HepG2 (cell line): ENCODE results near the gene WNT3.

Experiments
- BRD4 ChIP-seq: sonication (generic); formaldehyde crosslinking; IDR thresholded peaks from 2 replicates; pipeline ENCODE4 v1.4.0; 2020; ENCODE audit warnings: missing genetic modification reagents
- JUNB ChIP-seq: sonication (generic); formaldehyde crosslinking; IDR thresholded peaks from 2 replicates; pipeline ENCODE4 v1.8.0; 2022; ENCODE audit warnings: missing genetic modification reagents, mild to moderate bottlenecking, borderline replicate concordance
- KDM1A ChIP-seq: IDR thresholded peaks from 2 replicates; pipeline ENCODE4 v1.6.1; 2016; ENCODE audit warnings: missing compliant biosample characterization
- POLR2A ChIP-seq, 2 experiments: IDR thresholded peaks; 2 replicates each; pipeline ENCODE4 v1.6.1; 2011; ENCODE audit warnings: low read depth in 2 of 2, low read length in 2 of 2, mild to moderate bottlenecking in 1 of 2, moderate library complexity in 1 of 2; ENCODE audit not compliant: insufficient read depth in 1 of 2
- RFX5 ChIP-seq: IDR thresholded peaks from 2 replicates; pipeline ENCODE4 v1.6.1; 2011; ENCODE audit warnings: low read depth, low read length, improper control_type of control experiment
- SUZ12 ChIP-seq: fragments of 150-350 bp; IDR thresholded peaks from 2 replicates; pipeline ENCODE4 v1.6.1; 2014; ENCODE audit warnings: low read depth, low read length
- TBL1XR1 ChIP-seq: fragments of 150-350 bp; IDR thresholded peaks from 2 replicates; pipeline ENCODE4 v1.6.1; 2014; ENCODE audit warnings: borderline replicate concordance, low read length; ENCODE audit not compliant: partially characterized antibody
- TCF12 ChIP-seq, 2 experiments: fragments of 450-650 bp in 1 of 2; sonication (generic) in 1 of 2; formaldehyde crosslinking in 1 of 2; IDR thresholded peaks; 2 replicates each; pipeline versions ENCODE4 v1.6.1 to v1.8.0; 2017 to 2022; ENCODE audit warnings: antibody characterized with exemption in 1 of 2, mild to moderate bottlenecking in 1 of 2, missing genetic modification reagents in 1 of 2, moderate library complexity in 1 of 2
- TF ChIP-seq, protein P1 (sequence below): sonication (generic); formaldehyde crosslinking; IDR thresholded peaks from 2 replicates; pipeline ENCODE4 v1.5.0; 2020; ENCODE audit warnings: missing genetic modification reagents
- TF ChIP-seq, protein P2 (sequence below): sonication (generic); formaldehyde crosslinking; IDR thresholded peaks from 2 replicates; pipeline ENCODE4 v1.9.0; 2021; ENCODE audit warnings: missing genetic modification reagents, mild to moderate bottlenecking, borderline replicate concordance
- TF ChIP-seq, protein P3 (sequence below): IDR thresholded peaks from 2 replicates; pipeline ENCODE4 v1.6.1; 2012; ENCODE audit warnings: inconsistent platforms

DNA sequence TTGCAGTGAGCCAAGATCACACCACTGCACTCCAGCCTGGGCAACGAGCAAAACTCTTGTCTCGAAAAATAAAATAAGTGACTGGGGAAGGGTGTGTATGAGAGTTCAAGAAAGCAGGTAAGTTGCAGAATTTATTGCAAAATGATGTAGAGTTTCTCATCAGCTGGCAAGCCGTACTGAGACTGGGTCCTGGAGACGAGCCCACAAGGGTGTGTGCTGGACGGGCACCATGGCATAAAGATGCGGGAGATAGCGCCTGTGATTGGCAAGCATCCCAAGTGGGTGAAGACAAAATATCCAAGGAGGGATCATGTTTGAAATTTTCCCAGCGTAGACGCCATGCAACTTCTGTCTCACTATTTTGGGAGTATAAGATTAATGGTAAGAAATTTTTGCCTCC, 59.4 kb downstream of the WNT3 start:
- no peak for TF ChIP-seq RFX5
- no peak for TF ChIP-seq POLR2A (IDR thresholded peaks at IDR 0.05; ENCODE audit: insufficient read depth in 1 of 2, low read depth in 2 of 2, low read length in 2 of 2)
- no peak for TF ChIP-seq KDM1A
- TF ChIP-seq TBL1XR1, result no peak
- TF ChIP-seq SUZ12, result no peak
- TF ChIP-seq, protein P1, sequence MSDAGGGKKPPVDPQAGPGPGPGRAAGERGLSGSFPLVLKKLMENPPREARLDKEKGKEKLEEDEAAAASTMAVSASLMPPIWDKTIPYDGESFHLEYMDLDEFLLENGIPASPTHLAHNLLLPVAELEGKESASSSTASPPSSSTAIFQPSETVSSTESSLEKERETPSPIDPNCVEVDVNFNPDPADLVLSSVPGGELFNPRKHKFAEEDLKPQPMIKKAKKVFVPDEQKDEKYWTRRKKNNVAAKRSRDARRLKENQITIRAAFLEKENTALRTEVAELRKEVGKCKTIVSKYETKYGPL (CRISPR knock-in tag), result no peak
- TF ChIP-seq, protein P2, sequence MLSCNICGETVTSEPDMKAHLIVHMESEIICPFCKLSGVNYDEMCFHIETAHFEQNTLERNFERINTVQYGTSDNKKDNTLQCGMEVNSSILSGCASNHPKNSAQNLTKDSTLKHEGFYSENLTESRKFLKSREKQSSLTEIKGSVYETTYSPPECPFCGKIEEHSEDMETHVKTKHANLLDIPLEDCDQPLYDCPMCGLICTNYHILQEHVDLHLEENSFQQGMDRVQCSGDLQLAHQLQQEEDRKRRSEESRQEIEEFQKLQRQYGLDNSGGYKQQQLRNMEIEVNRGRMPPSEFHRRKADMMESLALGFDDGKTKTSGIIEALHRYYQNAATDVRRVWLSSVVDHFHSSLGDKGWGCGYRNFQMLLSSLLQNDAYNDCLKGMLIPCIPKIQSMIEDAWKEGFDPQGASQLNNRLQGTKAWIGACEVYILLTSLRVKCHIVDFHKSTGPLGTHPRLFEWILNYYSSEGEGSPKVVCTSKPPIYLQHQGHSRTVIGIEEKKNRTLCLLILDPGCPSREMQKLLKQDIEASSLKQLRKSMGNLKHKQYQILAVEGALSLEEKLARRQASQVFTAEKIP, result no peak
- no peak for TF ChIP-seq JUNB (CRISPR knock-in tag)
- no peak for TF ChIP-seq BRD4
- no peak for TF ChIP-seq TCF12 (IDR thresholded peaks at IDR 0.05)
- no peak for TF ChIP-seq TCF12 (CRISPR knock-in tag; IDR thresholded peaks at IDR 0.05)
- TF ChIP-seq, protein P3, sequence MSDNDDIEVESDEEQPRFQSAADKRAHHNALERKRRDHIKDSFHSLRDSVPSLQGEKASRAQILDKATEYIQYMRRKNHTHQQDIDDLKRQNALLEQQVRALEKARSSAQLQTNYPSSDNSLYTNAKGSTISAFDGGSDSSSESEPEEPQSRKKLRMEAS, result no peak
